Left colon (tissue), 2 donors: ENCODE data around the gene KRTAP10-10. TPM values are rescaled to one million over a fixed set of nuclear protein-coding genes. Genes with fewer than 3 reads are reported as not detected.
"Not testable (repeated sequence)": the region's sequence is repeated elsewhere in the genome, so short reads cannot be mapped to it uniquely, and the experiment has no call there.

Source experiments
- ATAC-seq: fragments of 200-7000 bp; cut with Tn5 transposase; one replicate; pipeline ENCODE4 v1.9.1; 2020; ENCODE audit warnings: mild to moderate bottlenecking, moderate library complexity
- DNase-seq, 2 donors: peaks; one replicate each; pipeline ENCODE4 v3.0.0-alpha.2; 2020
- intact Hi-C, 2 donors: fragments of 100-400 bp; cut with DNase I in 1 of 2; cut with micrococcal nuclease in 1 of 2; formaldehyde crosslinking; loops; one replicate each; pipeline versions ENCODE4 v1.11.2 to v1.14.0; 2022; cut with DNase I, micrococcal nuclease
- long read RNA-seq: library from polyadenylated mRNA; unstranded; transcript quantifications from one replicate; pipeline ENCODE4 v2.0.0, GENCODE V29; 2021
- total RNA-seq, 2 donors: library from RNA; stranded (reverse); fragmentation: NEBNext Ultra II Directional; extraction: Animal tissue kit (Norgen Biotek cat#: 25700); gene quantifications; one replicate each; pipeline ENCODE4 v1.2.1, GENCODE V29; 2021
- donor health status: DM: no; HTN: no; CAD: no.
- donor health status: DM: yes; HTN: yes; CAD: no.

Gene KRTAP10-10
- total RNA-seq, result not detected
- long read RNA-seq, result 0 reads

- ATAC-seq (no peak), DNase-seq (no peak)
- intact Hi-C loops, result no loop called here
Observed at GRCh38 chr21:44637018-44637850, at the start of gene KRTAP10-10. Gene KRTAP10-10, plus strand, starts transcription at chr21:44637356. Its CDS starts 62 bp downstream, at chr21:44637418.

GRCh38 chr21:44589094-44589493, 48.1 kb upstream of the KRTAP10-10 start:
- ATAC-seq, result no peak
- intact Hi-C loops, result no loop called here

GRCh38 chr21:44589586-44590305, 47.4 kb upstream of the KRTAP10-10 start:
- ATAC-seq, result no peak
- no peak for DNase-seq
- intact Hi-C loops, result no loop called here

More at GRCh38 chr21:44589094-44589493, 48.1 kb upstream of the KRTAP10-10 start:
- no peak for DNase-seq

- ATAC-seq (no peak), DNase-seq (no peak)
- intact Hi-C loops, result no loop called here
Observed at GRCh38 chr21:44590311-44590721, 46.8 kb upstream of the KRTAP10-10 start.

GRCh38 chr21:44590897-44591800, 46.0 kb upstream of the KRTAP10-10 start:
- intact Hi-C loops, DNase-seq, ATAC-seq: not testable (repeated sequence)

GRCh38 chr21:44591801-44592130, 45.4 kb upstream of the KRTAP10-10 start:
- DNase-seq, ATAC-seq, intact Hi-C loops: not testable (repeated sequence)

GRCh38 chr21:44592446-44593311, 44.5 kb upstream of the KRTAP10-10 start, which contains the start of gene KRTAP10-6:
Gene KRTAP10-6, minus strand, starts transcription at chr21:44592505. Its CDS starts 21 bp downstream, at chr21:44592484.
- no peak for ATAC-seq
- DNase-seq, result no peak
- intact Hi-C loops, result no loop called here

GRCh38 chr21:44593598-44594405, 43.4 kb upstream of the KRTAP10-10 start:
- ATAC-seq (no peak), DNase-seq (no peak)
- intact Hi-C loops, result no loop called here

- no peak for ATAC-seq
- no peak for DNase-seq
Observed at GRCh38 chr21:44594406-44594916, 42.7 kb upstream of the KRTAP10-10 start.

GRCh38 chr21:44595524-44595923, 41.6 kb upstream of the KRTAP10-10 start:
- ATAC-seq, result no peak
- intact Hi-C loops, result no loop called here
- DNase-seq, result no peak

More at GRCh38 chr21:44594406-44594916, 42.7 kb upstream of the KRTAP10-10 start:
- intact Hi-C loops, result no loop called here

- no peak for DNase-seq
- no peak for ATAC-seq
- intact Hi-C loops, result no loop called here
Observed at GRCh38 chr21:44596068-44596725, 41.0 kb upstream of the KRTAP10-10 start.

- no peak for ATAC-seq
- intact Hi-C loops, result no loop called here
Observed at GRCh38 chr21:44598061-44598460, 39.1 kb upstream of the KRTAP10-10 start.

GRCh38 chr21:44599264-44600029, 37.7 kb upstream of the KRTAP10-10 start:
- ATAC-seq, result no peak
- no peak for DNase-seq
- intact Hi-C loops, result no loop called here

More at GRCh38 chr21:44598061-44598460, 39.1 kb upstream of the KRTAP10-10 start:
- no peak for DNase-seq

GRCh38 chr21:44600118-44600978, 36.8 kb upstream of the KRTAP10-10 start, which contains the start of gene KRTAP10-7:
Gene KRTAP10-7, plus strand, starts transcription at chr21:44600597. Its CDS starts 25 bp downstream, at chr21:44600622.
- DNase-seq, ATAC-seq, intact Hi-C loops: not testable (repeated sequence)

- intact Hi-C loops, DNase-seq, ATAC-seq: not testable (repeated sequence)
Observed at GRCh38 chr21:44601091-44601490, 36.1 kb upstream of the KRTAP10-10 start.
